Testis (tissue), 2 donors: ENCODE data around the gene VDR.

Experiments used
- POLR2A ChIP-seq: fragments of 450-650 bp; IDR thresholded peaks from one replicate; pipeline ENCODE4 v1.6.1; 2017; ENCODE audit warnings: antibody characterized with exemption, mild to moderate bottlenecking, moderate library complexity
- TF ChIP-seq, protein P1 (sequence below), 3 experiments: fragments of 450-650 bp in 2 of 3; fragments of 200-600 bp in 1 of 3; sonication (generic) in 1 of 3; IDR thresholded peaks; one replicate each; pipeline ENCODE4 v1.5.1; 2016 to 2019; ENCODE audit warnings: antibody characterized with exemption in 3 of 3, mild to moderate bottlenecking in 2 of 3, moderate library complexity in 1 of 3

DNA sequence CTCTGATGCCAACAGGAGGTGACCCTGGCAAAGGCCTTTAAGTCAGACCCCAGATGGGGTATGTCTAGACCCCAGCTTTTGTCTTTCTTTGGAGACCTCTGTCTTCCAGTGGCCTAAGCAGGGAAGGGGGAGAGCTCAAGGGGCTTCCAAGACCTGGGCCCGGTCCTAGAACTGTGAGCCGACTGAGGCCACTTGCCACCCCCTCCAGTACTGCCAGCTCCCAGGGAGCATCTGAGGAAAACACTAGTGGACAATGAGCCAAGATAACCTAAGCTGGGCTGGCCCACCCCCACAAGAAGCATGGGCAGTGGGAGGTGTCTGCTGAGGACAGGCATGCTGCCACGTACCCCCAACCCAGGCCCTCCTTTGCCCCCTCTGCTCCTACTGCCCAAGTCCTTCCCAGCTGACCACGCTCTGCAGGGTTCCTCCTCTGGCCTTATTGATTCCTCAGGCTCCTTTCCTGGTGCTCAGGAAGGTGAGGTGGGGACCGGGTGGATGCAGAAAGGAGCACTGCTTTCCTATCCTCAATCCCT lies 21.1 kb downstream of the VDR start:
- TF ChIP-seq POLR2A, result no peak
- TF ChIP-seq, protein P1, sequence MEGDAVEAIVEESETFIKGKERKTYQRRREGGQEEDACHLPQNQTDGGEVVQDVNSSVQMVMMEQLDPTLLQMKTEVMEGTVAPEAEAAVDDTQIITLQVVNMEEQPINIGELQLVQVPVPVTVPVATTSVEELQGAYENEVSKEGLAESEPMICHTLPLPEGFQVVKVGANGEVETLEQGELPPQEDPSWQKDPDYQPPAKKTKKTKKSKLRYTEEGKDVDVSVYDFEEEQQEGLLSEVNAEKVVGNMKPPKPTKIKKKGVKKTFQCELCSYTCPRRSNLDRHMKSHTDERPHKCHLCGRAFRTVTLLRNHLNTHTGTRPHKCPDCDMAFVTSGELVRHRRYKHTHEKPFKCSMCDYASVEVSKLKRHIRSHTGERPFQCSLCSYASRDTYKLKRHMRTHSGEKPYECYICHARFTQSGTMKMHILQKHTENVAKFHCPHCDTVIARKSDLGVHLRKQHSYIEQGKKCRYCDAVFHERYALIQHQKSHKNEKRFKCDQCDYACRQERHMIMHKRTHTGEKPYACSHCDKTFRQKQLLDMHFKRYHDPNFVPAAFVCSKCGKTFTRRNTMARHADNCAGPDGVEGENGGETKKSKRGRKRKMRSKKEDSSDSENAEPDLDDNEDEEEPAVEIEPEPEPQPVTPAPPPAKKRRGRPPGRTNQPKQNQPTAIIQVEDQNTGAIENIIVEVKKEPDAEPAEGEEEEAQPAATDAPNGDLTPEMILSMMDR (IDR thresholded peaks at IDR 0.05), result no peak
